HG02970 (cell line): ENCODE data around the gene LZTR1.
"Not testable (repeated sequence)": the region's sequence is repeated elsewhere in the genome, so short reads cannot be mapped to it uniquely, and the experiment has no call there.

Experiments used
- ATAC-seq: cut with Tn5 transposase; IDR thresholded peaks from one replicate; pipeline ENCODE4 v1.9.1; 2021; ENCODE audit warnings: mild to moderate bottlenecking, moderate library complexity, moderate number of reproducible peaks; ENCODE audit not compliant: unreplicated experiment, low FRiP score

LZTR1 gene

GRCh38 chr22:20965104-20965887, 16.8 kb upstream of the LZTR1 start:
- ATAC-seq, result no peak

- no peak for ATAC-seq
Observed at GRCh38 chr22:20965888-20966855, 15.9 kb upstream of the LZTR1 start.

GRCh38 chr22:20966883-20967696, 15.0 kb upstream of the LZTR1 start, which contains the start of gene AIFM3:
AIFM3 (plus strand) TSS chr22:20967255; CDS start chr22:20967945, 690 bp downstream.
- ATAC-seq, result no peak

DNA sequence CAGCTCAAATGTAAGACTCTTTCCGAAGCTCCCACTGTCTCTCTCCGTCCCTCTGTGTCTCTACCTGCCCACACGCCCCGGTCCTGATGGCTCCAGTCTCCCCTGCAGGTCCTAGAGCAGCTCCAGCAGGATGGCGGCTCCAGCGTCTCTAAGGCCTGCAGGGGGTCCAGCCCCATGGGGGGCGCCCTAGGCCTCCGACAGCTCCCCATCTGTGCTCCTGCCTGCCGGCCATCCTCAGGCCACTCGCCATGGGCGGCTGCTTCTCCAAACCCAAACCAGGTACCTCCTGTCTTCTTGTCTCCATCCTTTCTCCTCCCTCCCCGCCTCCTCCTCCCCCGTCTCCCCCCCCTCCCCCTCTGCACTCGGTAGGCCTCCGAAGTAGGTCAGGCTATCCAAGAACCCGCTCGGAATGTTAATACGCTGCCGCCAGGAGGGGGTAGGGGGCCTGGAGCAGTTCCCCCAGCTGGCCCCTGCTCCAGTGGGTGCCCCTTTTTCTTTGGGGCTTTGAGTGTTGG, 14.3 kb upstream of the LZTR1 start:
- no peak for ATAC-seq

DNA sequence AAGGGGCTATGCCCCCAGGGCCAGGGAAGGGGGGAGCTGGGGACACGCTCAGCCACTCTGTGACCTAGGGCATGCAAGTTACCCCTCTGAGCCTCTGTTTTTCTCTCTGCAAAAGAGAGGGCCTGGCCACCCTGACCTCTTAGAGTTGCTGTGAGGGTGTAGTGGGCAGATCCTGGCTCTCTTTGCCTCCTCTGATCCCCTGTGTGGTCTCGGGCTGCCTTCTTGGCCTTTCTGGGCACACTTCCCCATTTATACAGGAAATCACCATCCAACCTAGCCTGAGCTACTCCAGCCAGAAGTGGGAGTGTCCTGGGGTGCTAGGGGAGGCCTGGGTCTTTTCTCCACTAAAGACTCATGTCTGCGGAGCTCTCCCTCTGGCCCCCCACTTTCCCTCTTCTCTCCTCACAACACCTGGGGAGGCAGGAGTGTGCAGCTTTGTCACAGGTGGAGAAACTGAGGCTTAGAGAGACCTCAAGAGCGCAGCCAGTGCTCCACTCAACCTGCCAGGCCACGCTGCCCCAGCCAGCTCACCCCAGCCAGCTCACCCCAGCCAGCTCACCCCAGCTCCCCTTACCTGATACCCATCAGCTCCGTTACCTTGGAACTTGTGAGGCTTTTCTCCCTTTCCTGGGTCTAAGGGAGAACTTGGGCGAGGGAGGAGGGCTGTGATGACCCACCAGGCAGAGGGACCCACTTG, 13.7 kb upstream of the LZTR1 start:
- no peak for ATAC-seq

GRCh38 chr22:20970939-20971657, 11.0 kb upstream of the LZTR1 start:
- no peak for ATAC-seq

- ATAC-seq, result not testable (repeated sequence)
Observed at GRCh38 chr22:20972014-20972694, 9.9 kb upstream of the LZTR1 start.

GRCh38 chr22:20972933-20973577, 9.0 kb upstream of the LZTR1 start:
- no peak for ATAC-seq

DNA sequence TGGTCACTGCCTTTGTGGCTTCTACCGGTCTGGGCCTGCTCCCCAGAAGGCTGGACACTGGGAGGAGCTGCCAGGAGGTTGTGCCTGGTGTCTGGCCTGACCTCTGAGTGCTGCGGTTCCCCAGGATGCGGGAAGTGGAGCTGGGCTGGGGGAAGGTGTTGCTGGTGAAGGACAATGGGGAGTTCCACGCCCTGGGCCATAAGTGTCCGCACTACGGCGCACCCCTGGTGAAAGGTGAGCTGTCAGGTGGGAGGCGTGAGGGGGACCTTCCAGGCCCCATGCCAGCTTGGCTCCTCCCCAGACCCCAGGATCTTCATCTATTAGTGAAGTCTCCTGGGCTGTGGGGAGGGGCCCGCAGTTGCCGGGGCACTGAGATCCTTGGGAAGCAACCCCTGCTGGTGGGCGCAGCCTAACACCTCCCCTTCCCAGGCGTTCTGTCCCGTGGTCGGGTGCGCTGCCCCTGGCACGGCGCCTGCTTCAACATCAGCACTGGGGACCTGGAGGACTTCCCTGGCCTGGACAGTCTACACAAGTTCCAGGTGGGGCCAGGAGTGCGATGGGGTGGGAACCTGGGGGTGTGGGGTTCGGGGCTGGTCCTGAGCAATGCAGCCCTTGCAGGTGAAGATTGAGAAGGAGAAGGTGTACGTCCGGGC, 8.3 kb upstream of the LZTR1 start:
- no peak for ATAC-seq

- ATAC-seq, result no peak
Observed at GRCh38 chr22:20974336-20974955, 7.7 kb upstream of the LZTR1 start.

DNA sequence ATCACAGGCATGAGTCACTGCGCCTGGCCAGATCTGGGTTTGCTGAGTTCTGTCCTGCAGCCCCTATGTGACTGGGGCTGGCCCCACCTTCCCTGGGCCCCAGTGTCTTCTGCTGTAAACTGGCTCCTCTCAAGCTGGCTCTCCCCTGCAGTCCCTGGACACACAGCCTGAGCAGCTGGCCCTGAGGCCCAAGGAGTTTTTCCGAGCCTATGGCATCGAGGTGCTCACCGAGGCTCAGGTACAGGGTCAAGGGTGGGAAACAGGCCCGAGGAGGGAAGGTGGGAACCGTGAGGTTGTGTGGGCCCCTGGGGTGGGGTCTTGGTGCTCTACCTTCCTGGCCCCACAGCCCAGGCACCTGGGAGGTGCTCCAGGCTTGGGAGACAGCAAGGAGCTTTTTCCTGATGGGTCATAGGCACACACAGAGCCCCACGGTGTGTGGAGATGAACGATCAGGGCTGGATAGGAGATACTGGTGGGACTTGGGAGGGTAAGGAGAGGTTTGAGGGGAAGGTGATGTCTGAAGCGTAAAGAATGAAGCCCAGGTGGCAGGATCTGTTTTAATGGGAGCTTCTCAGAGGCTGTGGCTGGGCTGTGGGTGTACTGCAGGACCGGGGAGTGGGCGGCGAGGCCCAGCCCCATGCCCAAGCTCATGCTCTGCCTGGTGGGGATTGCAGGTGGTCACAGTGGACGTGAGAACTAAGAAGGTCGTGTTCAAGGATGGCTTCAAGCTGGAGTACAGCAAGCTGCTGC, 6.4 kb upstream of the LZTR1 start:
- ATAC-seq, result no peak

- ATAC-seq, result no peak
Observed at GRCh38 chr22:20976291-20976877, 5.7 kb upstream of the LZTR1 start.

- no peak for ATAC-seq
Observed at GRCh38 chr22:20977019-20977418, 5.1 kb upstream of the LZTR1 start.

DNA sequence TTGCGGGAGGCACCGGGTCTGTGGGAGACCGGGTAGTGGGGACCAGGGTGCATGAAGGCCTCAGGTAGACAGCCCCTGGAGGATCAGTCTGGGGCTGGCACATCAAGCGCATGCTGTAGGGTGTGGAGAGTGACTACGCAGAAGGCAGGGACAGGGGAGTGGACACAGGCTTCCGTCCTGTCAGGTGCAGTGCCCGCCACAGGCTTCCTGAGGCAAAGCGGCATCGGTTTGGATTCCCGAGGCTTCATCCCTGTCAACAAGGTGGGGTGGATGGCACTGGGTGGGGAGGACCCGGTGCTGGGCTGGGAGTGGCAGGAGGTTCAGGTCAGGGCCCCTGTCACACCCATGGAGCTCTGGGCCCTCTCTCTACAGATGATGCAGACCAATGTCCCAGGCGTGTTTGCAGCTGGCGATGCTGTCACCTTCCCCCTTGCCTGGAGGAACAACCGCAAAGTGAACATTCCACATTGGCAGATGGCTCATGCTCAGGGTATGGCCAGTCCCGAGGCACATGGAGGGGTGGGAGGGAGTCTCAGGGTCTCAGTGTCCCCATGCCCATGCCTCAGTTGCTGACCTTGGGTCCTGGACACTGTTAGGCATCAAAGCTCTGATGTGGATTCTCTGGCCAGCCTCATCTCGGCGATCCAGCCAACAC, 4.5 kb upstream of the LZTR1 start:
- ATAC-seq, result no peak

DNA sequence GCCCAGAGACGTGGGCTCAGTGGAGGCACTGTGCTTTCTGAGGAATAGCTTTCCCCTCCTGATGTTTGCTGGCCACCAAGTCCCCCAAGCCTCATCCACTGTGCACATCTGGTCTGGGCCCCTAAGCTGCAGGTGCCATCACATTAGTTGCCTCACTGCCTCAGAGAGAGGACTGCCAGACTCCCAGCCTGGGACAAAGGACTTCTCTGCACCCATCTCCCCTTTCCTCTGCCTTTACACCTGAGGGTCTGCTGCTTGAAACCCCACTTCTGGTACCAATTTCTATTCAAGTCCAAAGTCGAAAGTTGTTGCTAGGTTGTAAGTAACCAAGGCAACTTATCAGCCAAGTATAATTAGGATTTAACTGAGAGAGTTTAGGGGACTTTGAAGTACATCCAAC, 3.7 kb upstream of the LZTR1 start:
- ATAC-seq, result no peak
